Heart left ventricle (tissue), 16 donors: ENCODE measurements around the gene HSBP1L1. TPM values are rescaled to one million over a fixed set of nuclear protein-coding genes. Genes with fewer than 3 reads are reported as not detected.

ENCODE experiments used
- ATAC-seq, 4 donors: fragments of 200-7000 bp; cut with Tn5 transposase; one replicate each; pipeline ENCODE4 v1.9.1; 2020 to 2022; ENCODE audit warnings: moderate library complexity in 4 of 4, mild to moderate bottlenecking in 3 of 4, moderate number of reproducible peaks in 1 of 4
- DNase-seq, 5 donors: peaks; one replicate each; pipeline ENCODE4 v3.0.0-alpha.2; 2020
- H3K27ac ChIP-seq, 12 donors: fragments of 200-600 bp; sonication (generic) in 4 of 12; one replicate each; pipeline versions ENCODE4 v1.5.0 to v1.8.0; 2016 to 2022; ENCODE audit warnings: mild to moderate bottlenecking in 2 of 12
- H3K27me3 ChIP-seq, 9 donors: fragments of 200-600 bp; sonication (generic) in 2 of 9; one replicate each; pipeline versions ENCODE4 v1.5.1 to v1.8.0; 2016 to 2022; ENCODE audit warnings: mild to moderate bottlenecking in 3 of 9
- H3K36me3 ChIP-seq, 9 donors: fragments of 200-600 bp; sonication (generic) in 2 of 9; one replicate each; pipeline versions ENCODE4 v1.5.0 to v1.8.0; 2018 to 2022; ENCODE audit warnings: mild to moderate bottlenecking in 2 of 9
- H3K4me1 ChIP-seq, 12 donors: fragments of 200-600 bp; sonication (generic) in 4 of 12; one replicate each; pipeline versions ENCODE4 v1.5.0 to v1.8.0; 2016 to 2022; ENCODE audit warnings: mild to moderate bottlenecking in 3 of 12
- H3K4me3 ChIP-seq, 12 donors: fragments of 200-600 bp; sonication (generic) in 4 of 12; one replicate each; pipeline versions ENCODE4 v1.5.0 to v1.8.0; 2017 to 2022; ENCODE audit warnings: mild to moderate bottlenecking in 9 of 12, moderate library complexity in 4 of 12
- H3K9me3 ChIP-seq, 12 donors: fragments of 200-600 bp; sonication (generic) in 4 of 12; one replicate each; pipeline versions ENCODE4 v1.5.0 to v1.8.0; 2016 to 2022; ENCODE audit warnings: mild to moderate bottlenecking in 1 of 12
- POLR2A ChIP-seq, 2 donors: fragments of 450-650 bp; IDR thresholded peaks; one replicate each; pipeline ENCODE4 v1.6.1; 2017; ENCODE audit warnings: antibody characterized with exemption in 2 of 2, mild to moderate bottlenecking in 2 of 2, moderate library complexity in 2 of 2
- WGBS, 4 donors: extraction: QIAGEN DNeasy Blood & Tissue Kit in 2 of 4; methylation state at CpG; one replicate each; pipeline versions ENCODE4 v1.1.5 to v1.1.7; 2013 to 2018; 5-methylcytosine and 5-hydroxymethylcytosine counted together
- intact Hi-C, 10 donors: fragments of 100-400 bp; cut with DNase I; formaldehyde crosslinking; loops; one replicate each; pipeline versions ENCODE4 v1.11.1 to v1.14.2; 2022
- polyA plus RNA-seq, 2 donors: library from polyadenylated mRNA; stranded (reverse); fragments of 200-250 nt; gene quantifications; one replicate each; pipeline ENCODE4 v1.2.3, GENCODE V29; 2013
- total RNA-seq, 9 donors: library from RNA; depleted of rRNA in 2 of 9; stranded (reverse); fragments of >200 nt in 2 of 9; fragmentation: NEBNext Ultra II Directional in 3 of 9; extraction: Animal tissue kit (Norgen Biotek cat#: 25700) in 3 of 9; gene quantifications; one replicate each; pipeline versions ENCODE4 v1.1.0 to v1.2.4, GENCODE V29; 2016 to 2023
- TF ChIP-seq, protein P1 (sequence below), 12 donors: fragments of 200-600 bp; sonication (generic) in 4 of 12; IDR thresholded peaks; one replicate each; pipeline versions ENCODE4 v1.5.0 to v1.8.0; 2018 to 2022; ENCODE audit warnings: antibody characterized with exemption in 12 of 12, mild to moderate bottlenecking in 5 of 12
- donor health status: ischemic (EF 13 %, LVEDD 7.1; RV severe dilation, severe dysfunction).
- donor health status: healthy with polysubstance abuse.
- donor health status: DM: no; HTN: yes; CAD: no.
- donor health status: DM: no; HTN: no; CAD: no.
- donor health status: ischemic (EF 25% LVEDD 6.9; RV normal size, moderate dysfunction).
- donor health status: ischemic (EF 25% LVEDD 5.7; RV mildly dilated, moderate dysfunction).
- donor health status: healthy.
- donor health status: DM: yes; HTN: yes; CAD: no.
- donor health status: ischemic (EF 35%, LVEDD 5.7; RV mildly dilated, moderate dysfunction).
- donor health status: nonischemic (EF 11% LVEDD 7.7; RV severe dilation, severe dysfunction).
- donor health status: DM: yes; HTN: yes; CAD: no.
- donor health status: PGD.
- donor health status: ischemic (EF 29% LVEDD 5.4; RV normal size, mild dysfunction).
- donor health status: nonischemic (EF 23%, LVEDD 6.1; RV moderate dilation, normal function).

Gene HSBP1L1
- total and polyA plus RNA-seq, 11 donors: 3.6 to 27.5 (median 7.1) TPM

- 95 to 98% (median 97%) methylated on average over 26 of the region's 26 CpGs for WGBS, 4 donors
- H3K4me3 ChIP-seq: no peak overlapping the region
- H3K36me3 ChIP-seq: peaks cover 0 to 41% (median 7%) of the 10 kb centered on the region in 9 donors
- intact Hi-C loops: no loop called here
- DNase-seq: peak in 3 of 5 donors; percentile 12 to 31 (median 12)
- H3K9me3 ChIP-seq: peaks cover 0 to 4% (median under 1%) of the 10 kb centered on the region in 12 donors
- H3K4me1 ChIP-seq: peaks cover 0 to 20% (median 7%) of the 10 kb centered on the region in 12 donors
- H3K27ac ChIP-seq: no peak overlapping the region
- no peak for ATAC-seq
- no peak for TF ChIP-seq POLR2A (IDR thresholded peaks at IDR 0.05)
- TF ChIP-seq, protein P1, sequence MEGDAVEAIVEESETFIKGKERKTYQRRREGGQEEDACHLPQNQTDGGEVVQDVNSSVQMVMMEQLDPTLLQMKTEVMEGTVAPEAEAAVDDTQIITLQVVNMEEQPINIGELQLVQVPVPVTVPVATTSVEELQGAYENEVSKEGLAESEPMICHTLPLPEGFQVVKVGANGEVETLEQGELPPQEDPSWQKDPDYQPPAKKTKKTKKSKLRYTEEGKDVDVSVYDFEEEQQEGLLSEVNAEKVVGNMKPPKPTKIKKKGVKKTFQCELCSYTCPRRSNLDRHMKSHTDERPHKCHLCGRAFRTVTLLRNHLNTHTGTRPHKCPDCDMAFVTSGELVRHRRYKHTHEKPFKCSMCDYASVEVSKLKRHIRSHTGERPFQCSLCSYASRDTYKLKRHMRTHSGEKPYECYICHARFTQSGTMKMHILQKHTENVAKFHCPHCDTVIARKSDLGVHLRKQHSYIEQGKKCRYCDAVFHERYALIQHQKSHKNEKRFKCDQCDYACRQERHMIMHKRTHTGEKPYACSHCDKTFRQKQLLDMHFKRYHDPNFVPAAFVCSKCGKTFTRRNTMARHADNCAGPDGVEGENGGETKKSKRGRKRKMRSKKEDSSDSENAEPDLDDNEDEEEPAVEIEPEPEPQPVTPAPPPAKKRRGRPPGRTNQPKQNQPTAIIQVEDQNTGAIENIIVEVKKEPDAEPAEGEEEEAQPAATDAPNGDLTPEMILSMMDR (IDR thresholded peaks at IDR 0.05): no peak
- H3K27me3 ChIP-seq: no peaks in the 10 kb centered on the region
These were observed 40.4 kb upstream of the HSBP1L1 start for GRCh38 chr18:79923896-79924585.

DNA sequence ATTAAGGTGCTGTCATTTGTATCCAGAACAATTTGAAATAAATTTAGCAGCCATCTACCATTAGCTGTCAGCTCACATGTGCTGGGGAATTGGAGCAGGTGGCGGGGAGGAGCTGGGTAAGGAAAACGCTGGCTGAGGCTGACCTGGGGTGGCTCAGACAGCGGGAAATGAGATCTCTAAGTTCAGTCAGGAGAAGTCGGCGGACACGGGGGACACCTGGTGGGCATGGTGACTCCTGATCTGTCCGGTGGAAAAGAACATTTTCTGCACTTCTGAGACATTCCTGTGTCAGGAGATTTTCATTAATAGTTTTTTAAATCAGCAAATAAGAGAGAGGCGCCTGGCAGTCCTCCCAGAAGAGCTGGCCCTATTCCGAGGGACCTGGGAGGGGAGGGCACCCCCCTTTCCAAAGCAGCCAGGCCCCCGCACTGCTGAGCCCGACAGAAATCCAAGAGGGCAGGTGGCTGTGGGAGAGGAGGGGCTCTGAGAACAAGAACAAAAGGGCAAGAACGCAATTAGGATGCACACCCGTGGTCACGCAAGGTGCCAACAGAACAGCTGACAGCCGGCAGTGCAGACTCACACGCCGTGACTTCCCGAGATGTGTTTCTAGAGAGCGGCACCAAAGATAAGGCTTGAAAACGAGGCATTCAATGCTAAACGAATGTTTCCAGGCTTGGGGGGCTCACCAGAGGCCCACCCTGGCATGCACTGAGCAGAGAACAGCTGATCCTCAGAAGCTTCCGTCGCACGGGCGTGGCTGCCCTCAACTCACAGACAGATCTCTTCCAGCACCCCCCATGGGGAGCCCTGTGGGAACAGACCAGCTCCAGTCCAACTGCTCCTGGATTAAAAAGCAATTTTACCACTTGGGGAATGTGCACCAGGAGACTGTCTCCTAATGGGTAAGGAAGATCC lies 39.4 kb upstream of the HSBP1L1 start:
- ATAC-seq: peak; percentile 60 to 79 (median 72)
- TF ChIP-seq, protein P1 (IDR thresholded peaks at IDR 0.05): peak in 2 of 12 donors; percentile 8 to 19
- no peak for TF ChIP-seq POLR2A (IDR thresholded peaks at IDR 0.05)
- intact Hi-C loops: no loop called here
- Histone ChIP-seq H3K36me3 (peaks cover 0 to 46% (median 16%) of the 10 kb centered on the region in 9 donors), H3K9me3 (peaks cover 0 to 14% (median 11%) of the 10 kb centered on the region in 12 donors), H3K27ac (peak overlapping the region in 1 of 12 donors; percentile 44), H3K4me3 (no peak overlapping the region), H3K27me3 (no peaks in the 10 kb centered on the region), H3K4me1 (peaks cover 0 to 20% (median 7%) of the 10 kb centered on the region in 12 donors)
- 55 to 73% (median 65%) methylated on average over 25 of the region's 25 CpGs for WGBS, 4 donors
- DNase-seq: peak in 2 of 5 donors; percentile 29 to 49

GRCh38 chr18:79926306-79926705 lies 38.1 kb upstream of the HSBP1L1 start:
- ATAC-seq: no peak
- peaks cover 0 to 20% (median 7%) of the 10 kb centered on the region in 12 donors for H3K4me1 ChIP-seq
- H3K27me3 ChIP-seq: no peaks in the 10 kb centered on the region
- H3K36me3 ChIP-seq: peaks cover 0 to 55% (median 16%) of the 10 kb centered on the region in 9 donors
- intact Hi-C loops: no loop called here
- peak in 2 of 5 donors; percentile 6 to 9 for DNase-seq
- no peak for TF ChIP-seq POLR2A (IDR thresholded peaks at IDR 0.05)
- TF ChIP-seq, protein P1 (IDR thresholded peaks at IDR 0.05): no peak
- no peak overlapping the region for H3K27ac ChIP-seq
- 88 to 96% (median 93%) methylated on average over 11 of the region's 11 CpGs for whole genome bisulfite sequencing, 4 donors
- H3K9me3 ChIP-seq: peaks cover 0 to 26% (median 18%) of the 10 kb centered on the region in 12 donors
- H3K4me3 ChIP-seq: no peak overlapping the region
